Measurements from ENCODE around the gene ADPRHL1.

ADPRHL1 gene

DNA sequence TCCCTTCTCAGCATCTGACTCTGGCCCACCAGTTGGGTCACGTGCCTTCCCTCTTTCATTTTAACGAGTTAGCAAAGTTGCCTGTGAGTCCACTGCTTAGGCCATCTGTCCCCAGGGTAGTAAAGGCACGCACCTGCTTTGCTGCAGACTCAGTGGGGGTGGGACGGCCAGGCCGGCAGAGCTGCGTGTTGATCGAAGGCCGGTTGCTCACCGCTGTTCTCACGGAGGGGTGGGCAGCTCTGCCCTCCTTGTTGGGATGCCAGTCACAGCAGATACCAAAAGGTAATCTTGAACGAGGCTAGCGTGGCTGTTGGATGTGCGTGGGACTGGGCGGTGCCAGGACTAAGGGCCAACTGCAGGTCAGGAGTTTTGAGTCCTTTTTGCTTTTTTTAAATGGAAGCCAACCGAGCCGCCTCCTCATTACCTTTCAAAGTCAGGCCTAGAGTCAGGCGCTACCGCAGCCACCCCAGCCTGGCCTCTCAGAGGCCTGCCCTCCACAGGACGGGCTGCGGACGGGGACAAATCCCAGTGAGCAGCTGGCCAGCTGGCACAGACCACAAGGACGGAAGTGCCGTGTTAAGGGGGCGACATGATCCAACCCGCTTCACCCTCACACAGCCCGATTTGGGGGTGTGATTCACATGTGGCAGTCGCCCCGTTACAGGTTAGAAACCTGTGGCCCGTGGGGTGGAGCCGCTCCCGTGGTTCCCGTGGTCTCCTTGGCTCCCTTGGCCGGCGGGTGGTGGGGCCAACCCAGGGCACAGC lies 20.6 kb downstream of the ADPRHL1 start:
- H3K27ac ChIP-seq (ENCODE audit: low read depth, low read length), result peak overlapping the region; percentile 55
- no peaks in the 10 kb centered on the region for H3K27me3 ChIP-seq (ENCODE audit: control insufficient read depth, low read length)
- H3F3A ChIP-seq (ENCODE audit: control insufficient read depth, insufficient read depth), result no peaks in the 10 kb centered on the region
- no peaks in the 10 kb centered on the region for H3K79me2 ChIP-seq (ENCODE audit: control insufficient read depth, low read length)
- peaks cover 31% of the 10 kb centered on the region for H3K4me1 ChIP-seq (ENCODE audit: control insufficient read depth, low read length)
- no peaks in the 10 kb centered on the region for H3K9me2 ChIP-seq (replicated peaks; ENCODE audit: control insufficient read depth, low read length)
- H3K36me3 ChIP-seq (ENCODE audit: control insufficient read depth, low read length), result no peaks in the 10 kb centered on the region
- no peaks in the 10 kb centered on the region for H4K20me1 ChIP-seq (ENCODE audit: control insufficient read depth, insufficient read depth, low read depth, low read length)
- peak overlapping the region; percentile 60 for H3K4me2 ChIP-seq (ENCODE audit: low read length)
- H3K9me3 ChIP-seq (ENCODE audit: control insufficient read depth, insufficient read depth, low read length), result no peaks in the 10 kb centered on the region
- no peak for TF ChIP-seq EZH2phosphoT487 (IDR thresholded peaks at IDR 0.05; ENCODE audit: borderline replicate concordance, low read length)
- no peak for TF ChIP-seq CTCF (IDR thresholded peaks at IDR 0.05; ENCODE audit: low read depth, low read length, poor library complexity, severe bottlenecking)
- H3K4me3 ChIP-seq (ENCODE audit: low read length), result peak overlapping the region; percentile 31; the same call in 1 of the 2 replicates

DNA sequence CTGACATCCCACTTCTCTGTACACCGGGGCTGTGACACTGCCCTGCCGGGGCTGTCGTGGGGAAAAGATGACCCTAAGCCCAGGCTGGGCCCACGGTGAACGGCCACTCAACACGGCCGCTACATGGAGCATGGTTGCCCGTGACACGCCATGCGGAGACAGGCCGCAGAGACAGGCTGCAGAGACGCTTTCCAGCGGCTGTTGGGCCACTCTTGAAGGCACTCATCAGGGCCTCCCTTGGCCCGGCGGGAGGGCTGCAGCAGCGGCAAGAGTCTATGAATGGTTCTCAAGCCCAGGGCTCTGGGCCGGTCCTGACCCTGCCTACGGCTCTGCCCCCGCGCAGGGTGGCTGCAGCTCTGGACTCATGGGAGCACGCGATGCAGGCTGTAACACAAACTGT lies 22.1 kb downstream of the ADPRHL1 start:
- no peak for TF ChIP-seq CTCF (IDR thresholded peaks at IDR 0.05; ENCODE audit: low read depth, low read length, poor library complexity, severe bottlenecking)
- no peak for TF ChIP-seq EZH2phosphoT487 (IDR thresholded peaks at IDR 0.05; ENCODE audit: borderline replicate concordance, low read length)
- H3F3A ChIP-seq (ENCODE audit: control insufficient read depth, insufficient read depth), result no peaks in the 10 kb centered on the region
- H3K4me1 ChIP-seq (ENCODE audit: control insufficient read depth, low read length), result peaks cover 27% of the 10 kb centered on the region
- no peaks in the 10 kb centered on the region for H3K79me2 ChIP-seq (ENCODE audit: control insufficient read depth, low read length)
- no peaks in the 10 kb centered on the region for H3K36me3 ChIP-seq (ENCODE audit: control insufficient read depth, low read length)
- H3K27ac ChIP-seq (ENCODE audit: low read depth, low read length), result no peak overlapping the region
- no peaks in the 10 kb centered on the region for H4K20me1 ChIP-seq (ENCODE audit: control insufficient read depth, insufficient read depth, low read depth, low read length)
- H3K4me2 ChIP-seq (ENCODE audit: low read length), result no peak overlapping the region
- H3K4me3 ChIP-seq (ENCODE audit: low read length), result no peak overlapping the region
- no peaks in the 10 kb centered on the region for H3K9me2 ChIP-seq (replicated peaks; ENCODE audit: control insufficient read depth, low read length)
- H3K27me3 ChIP-seq (ENCODE audit: control insufficient read depth, low read length), result no peaks in the 10 kb centered on the region
- no peaks in the 10 kb centered on the region for H3K9me3 ChIP-seq (ENCODE audit: control insufficient read depth, insufficient read depth, low read length)

- no peak overlapping the region for H3K27ac ChIP-seq (ENCODE audit: low read depth, low read length)
Measured at GRCh38 chr13:113430378-113431110, 22.7 kb downstream of the ADPRHL1 start.

More at GRCh38 chr13:113430378-113431110, 22.7 kb downstream of the ADPRHL1 start:
- Histone ChIP-seq H4K20me1 (ENCODE audit: control insufficient read depth, insufficient read depth, low read depth, low read length) (no peaks in the 10 kb centered on the region), H3K79me2 (ENCODE audit: control insufficient read depth, low read length) (no peaks in the 10 kb centered on the region), H3K4me2 (ENCODE audit: low read length) (no peak overlapping the region), H3K4me1 (ENCODE audit: control insufficient read depth, low read length) (peaks cover 27% of the 10 kb centered on the region), H3K9me2 (replicated peaks; ENCODE audit: control insufficient read depth, low read length) (no peaks in the 10 kb centered on the region), H3K9me3 (ENCODE audit: control insufficient read depth, insufficient read depth, low read length) (no peaks in the 10 kb centered on the region), H3K4me3 (ENCODE audit: low read length) (no peak overlapping the region), H3K27me3 (ENCODE audit: control insufficient read depth, low read length) (no peaks in the 10 kb centered on the region), H3F3A (ENCODE audit: control insufficient read depth, insufficient read depth) (no peaks in the 10 kb centered on the region), H3K36me3 (ENCODE audit: control insufficient read depth, low read length) (no peaks in the 10 kb centered on the region)
- TF ChIP-seq CTCF (IDR thresholded peaks at IDR 0.05; ENCODE audit: low read depth, low read length, poor library complexity, severe bottlenecking) (no peak), EZH2phosphoT487 (IDR thresholded peaks at IDR 0.05; ENCODE audit: borderline replicate concordance, low read length) (no peak)
